HG03139 (cell line): ENCODE results near the gene IRAG1.

Source experiments
- ATAC-seq: cut with Tn5 transposase; IDR thresholded peaks from one replicate; pipeline ENCODE4 v1.9.1; 2021; ENCODE audit not compliant: unreplicated experiment

The IRAG1 gene

GRCh38 chr11:10669258-10670033 lies 24.1 kb downstream of the IRAG1 start:
- ATAC-seq, result no peak

DNA sequence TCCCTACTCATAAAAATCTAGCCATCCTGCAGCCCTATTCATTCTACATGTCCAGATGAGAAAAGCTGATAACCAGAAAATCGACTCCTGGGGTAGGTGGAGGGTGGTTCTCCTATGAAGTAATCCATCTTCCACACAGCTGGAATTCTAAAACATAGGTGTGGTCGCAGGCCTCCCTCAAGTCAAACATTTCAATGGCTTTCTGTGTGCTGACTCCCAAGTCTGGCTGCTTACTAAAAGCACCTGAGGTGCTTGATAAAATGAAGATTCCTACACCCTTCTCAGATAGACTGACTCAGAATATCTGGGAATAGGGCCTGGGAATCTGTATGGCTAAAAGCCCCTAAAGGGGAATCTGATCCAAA lies 26.1 kb downstream of the IRAG1 start:
- no peak for ATAC-seq

DNA sequence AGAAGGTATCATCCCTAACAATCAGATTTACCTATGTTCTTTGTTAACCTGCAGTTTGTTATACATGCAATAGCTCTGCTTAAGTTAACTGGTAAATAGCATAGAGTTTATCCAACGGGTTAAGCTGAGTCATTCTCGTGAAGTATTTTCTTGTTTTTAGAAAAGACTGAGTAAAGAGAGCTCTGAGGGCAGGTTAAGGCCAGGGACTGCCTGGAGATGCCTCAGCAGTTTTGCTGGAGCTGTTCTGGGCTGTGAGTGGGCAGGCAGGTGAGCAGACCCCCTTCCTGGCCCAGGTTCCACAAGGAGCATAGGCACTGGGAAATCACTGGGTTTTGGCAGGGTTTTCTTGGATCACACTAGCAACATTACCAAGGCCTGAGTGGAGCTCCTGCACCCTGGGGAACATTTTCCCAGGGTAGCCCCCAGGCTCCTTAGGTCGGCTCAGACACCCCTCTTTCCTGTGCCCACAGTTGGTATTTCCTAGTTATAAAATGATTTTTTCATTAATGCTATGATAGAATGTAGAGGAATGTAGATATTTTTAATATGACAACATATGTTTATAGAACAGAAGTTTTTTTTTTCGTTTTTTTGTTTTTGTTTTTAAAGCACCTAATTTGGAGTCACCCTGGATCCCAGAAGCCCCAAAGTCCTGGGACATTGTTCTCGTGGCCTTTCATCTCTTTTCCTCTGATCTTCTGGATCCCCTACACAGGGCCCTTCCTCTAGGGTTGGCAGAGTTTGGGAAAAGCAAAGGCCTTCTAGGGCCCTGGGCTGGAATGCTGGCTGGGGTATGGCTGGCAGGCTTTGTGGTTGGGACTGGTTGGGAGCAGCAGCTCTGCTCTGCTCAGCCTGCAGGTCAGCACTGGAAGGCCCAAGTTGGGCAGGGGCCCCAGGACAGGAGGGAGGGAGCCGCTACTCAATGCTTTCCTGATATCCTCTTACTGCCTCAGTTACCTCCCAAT lies 26.7 kb downstream of the IRAG1 start:
- ATAC-seq, result no peak

- no peak for ATAC-seq
Measured at GRCh38 chr11:10664496-10664895, 29.1 kb downstream of the IRAG1 start.

GRCh38 chr11:10663990-10664389 lies 29.6 kb downstream of the IRAG1 start:
- ATAC-seq, result no peak

DNA sequence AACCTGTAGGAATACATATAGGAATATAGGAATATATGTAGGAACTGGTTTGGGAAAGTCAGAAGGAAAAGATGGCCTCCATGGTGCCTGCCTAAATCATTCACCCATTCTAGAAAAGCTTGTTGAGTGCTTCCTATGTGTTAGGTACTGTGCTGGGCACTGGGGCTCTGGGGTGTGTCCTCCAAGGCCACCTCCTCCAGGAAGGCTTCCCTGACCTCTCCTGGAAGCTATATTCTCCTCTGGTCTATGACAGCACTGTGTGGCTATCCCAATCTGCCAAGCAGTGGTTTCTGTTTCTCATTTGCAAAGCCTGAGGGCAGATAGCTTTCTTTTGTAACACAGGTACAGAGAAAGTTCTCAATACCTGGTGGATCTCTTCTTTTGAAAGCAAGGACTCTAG lies 30.2 kb downstream of the IRAG1 start:
- ATAC-seq, result no peak

- no peak for ATAC-seq
Measured at GRCh38 chr11:10660323-10660722, 33.2 kb downstream of the IRAG1 start.

GRCh38 chr11:10659339-10660216 lies 34.0 kb downstream of the IRAG1 start:
- ATAC-seq, result no peak

DNA sequence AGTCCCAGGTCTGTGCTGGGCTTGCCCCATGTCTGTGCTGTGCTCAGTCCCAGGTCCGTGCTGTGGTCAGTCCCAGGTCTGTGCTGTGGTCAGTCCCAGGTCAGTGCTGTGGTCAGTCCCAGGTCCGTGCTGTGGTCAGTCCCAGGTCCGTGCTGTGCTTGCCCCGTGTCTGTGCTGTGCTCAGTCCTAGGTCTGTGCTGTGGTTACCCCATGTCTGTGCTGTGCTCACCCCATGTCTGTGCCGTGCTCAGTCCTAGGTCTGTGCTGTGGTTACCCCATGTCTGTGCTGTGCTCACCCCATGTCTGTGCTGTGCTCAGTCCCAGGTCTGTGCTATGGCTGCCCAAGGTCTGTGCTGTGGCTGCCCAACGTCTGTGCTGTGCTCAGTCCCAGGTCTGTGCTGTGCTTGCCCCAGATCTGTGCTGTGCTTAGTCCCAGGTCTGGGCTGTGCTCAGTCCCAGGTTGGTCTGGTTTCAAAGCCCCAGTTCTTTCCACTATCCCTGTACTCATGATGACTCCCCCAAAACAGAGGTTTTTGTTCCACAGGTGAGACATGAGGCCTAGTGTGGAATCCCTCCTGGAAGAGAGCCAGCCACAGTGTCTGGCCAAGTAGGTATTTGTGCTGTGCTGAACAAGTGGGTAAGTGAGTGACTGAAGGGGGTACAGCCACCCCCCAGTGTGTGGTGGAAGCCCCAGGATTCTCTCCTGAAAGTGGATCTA lies 34.8 kb downstream of the IRAG1 start:
- no peak for ATAC-seq

DNA sequence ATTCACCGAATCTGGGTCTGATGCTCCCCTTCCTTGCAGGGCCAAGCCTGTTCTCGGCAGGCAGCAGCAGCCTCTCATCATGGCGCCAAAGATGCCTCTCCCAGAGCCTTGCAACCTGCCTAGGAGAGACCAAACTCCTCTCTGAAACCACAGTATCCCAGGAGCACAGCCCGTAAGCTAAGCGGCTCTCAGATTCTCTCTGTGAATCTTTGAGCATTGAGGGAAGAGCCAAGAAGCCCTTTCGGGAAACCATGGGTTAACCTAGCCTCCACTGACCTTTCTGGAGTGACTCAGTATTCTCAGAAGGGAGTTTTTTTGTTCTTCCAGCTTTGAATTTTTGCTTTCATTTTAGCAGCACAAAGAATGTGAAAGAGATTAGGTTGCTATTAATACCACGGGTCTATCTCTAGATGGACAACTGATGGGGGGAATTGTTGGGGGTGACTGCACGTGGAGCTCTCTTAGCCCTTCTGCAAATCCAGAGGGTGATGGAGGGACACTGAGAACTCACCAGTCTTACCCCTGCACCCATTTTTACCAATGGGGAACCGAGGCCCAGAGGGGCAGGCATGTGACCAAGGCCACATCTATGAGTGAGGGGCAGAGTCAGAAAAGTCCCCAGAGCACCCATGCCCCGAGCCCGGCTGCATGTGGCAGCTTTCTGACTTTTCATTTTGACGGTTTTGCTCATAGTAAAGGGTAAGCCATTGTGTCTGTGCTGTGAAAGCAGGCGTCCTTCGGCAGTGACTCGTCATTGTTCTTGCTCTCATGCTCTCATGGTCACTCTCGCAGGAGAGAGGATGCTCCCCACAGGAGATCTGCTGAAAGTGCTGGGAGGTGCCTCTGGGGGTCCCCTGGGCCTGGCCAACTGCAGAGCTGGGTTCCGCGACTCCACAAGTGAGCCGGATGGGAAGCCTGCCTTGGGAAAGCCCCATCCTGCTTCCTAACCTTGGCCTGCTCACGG lies 36.0 kb downstream of the IRAG1 start:
- no peak for ATAC-seq

DNA sequence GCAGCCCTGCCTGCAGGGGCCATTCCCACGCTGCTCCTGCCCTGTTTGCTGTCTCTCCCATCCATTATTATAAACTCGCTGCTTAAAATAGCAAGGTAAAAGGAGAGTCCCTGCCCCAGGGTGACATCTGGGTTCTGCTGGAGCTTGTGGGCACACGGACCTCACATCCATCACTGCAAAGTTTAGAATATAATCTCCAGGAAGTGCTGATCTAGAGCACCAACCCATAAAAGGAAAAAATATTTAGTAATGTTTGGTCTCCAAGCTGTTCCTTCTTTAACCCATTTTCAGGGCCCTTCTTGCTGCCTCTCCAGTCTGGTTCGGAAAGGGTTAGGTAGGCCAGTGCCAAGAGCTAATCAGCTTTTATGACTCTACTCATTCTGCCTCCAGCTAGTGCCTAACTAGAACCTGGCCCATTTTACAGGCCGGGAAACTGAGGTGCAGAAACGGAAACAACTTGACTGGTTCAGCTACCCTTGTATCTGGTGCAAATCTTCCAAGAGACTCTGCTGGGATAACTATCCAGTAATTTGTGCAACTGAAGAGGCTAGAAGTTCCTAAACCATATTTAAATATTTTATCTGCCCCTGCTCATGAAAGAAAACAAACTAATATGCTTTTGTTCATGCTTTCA lies 37.5 kb downstream of the IRAG1 start:
- no peak for ATAC-seq

DNA sequence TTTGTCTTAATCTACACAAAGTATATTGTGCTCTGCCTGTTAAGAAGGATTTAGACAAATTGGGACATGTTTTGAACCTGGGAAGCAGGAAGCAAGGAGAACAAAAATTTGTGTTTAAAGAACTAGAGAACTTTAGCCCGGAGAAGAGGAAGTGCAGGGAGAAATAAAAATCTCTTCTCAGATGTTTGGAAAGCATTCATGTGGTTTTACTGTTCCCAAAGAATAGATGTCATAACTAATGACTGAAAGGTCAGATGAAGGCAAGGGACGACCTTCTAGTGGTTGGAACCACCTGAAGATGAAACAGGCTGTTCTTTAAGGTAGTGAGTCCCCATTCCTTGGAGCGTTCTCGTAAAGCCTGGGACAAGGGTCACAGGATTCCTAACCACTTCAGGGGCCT lies 38.3 kb downstream of the IRAG1 start:
- ATAC-seq, result no peak

DNA sequence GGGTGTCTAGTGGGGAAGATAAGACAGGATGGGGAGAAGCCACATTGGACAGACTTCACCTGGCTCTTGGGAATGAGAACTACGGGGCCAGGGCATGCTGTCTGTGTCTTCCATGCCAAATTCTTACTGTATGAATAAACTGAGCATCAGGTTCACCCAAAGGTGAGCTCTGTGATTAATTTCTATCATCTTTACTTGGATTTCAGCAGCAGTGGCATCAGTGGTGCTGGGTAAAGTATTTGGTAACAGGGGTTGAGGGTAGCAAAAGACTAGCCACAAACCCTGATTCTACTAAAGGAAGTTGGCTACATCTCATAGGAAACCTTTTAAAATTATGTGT lies 38.8 kb downstream of the IRAG1 start:
- ATAC-seq, result no peak

GRCh38 chr11:10653946-10654810 lies 39.4 kb downstream of the IRAG1 start:
- ATAC-seq, result no peak

DNA sequence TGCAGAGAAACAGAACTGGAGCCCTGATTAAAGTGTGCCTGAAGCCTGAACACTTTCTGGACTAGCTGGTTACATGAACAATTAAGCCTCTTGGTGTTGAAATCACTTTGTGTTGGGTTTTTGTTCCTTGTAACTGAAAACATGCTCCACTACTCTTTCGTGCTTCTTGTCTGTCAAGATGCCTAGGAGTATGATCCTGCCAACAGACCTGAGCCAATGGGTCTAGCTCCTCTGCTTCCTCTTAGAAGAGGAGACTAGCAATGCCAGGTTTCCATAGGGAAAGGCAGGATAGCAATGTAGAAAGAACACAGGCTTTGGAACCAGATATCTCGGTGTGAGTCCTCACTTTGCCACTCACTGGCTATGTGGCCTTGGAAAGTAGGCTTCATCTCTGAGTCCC lies 40.3 kb downstream of the IRAG1 start:
- no peak for ATAC-seq

GRCh38 chr11:10651656-10652361 lies 41.7 kb downstream of the IRAG1 start:
- no peak for ATAC-seq

DNA sequence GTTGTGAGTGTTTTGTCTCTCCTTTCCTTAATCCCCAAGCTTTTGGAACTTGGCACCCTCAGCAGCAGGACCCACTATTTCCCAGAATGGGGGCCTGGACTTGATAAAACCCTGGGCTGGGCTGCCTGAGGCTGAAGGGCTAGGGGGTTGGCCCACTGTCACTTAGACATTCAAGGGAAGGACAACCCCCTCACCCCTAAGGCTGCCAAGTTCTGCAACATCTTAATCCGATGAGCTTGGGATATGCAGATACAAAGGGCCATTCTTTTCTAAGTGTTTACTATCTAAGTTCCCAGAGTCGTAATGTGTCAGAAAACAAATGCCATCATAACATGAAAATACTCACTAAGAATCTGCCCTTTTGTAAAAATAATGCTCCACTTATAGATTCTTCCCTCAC lies 42.9 kb downstream of the IRAG1 start:
- ATAC-seq, result no peak

GRCh38 chr11:10650166-10650565 lies 43.4 kb downstream of the IRAG1 start:
- ATAC-seq, result no peak
